Endothelial cell of umbilical vein (primary cell): ENCODE measurements around the gene PITPNM1. TPM values are rescaled to one million over a fixed set of nuclear protein-coding genes. Genes with fewer than 3 reads are reported as not detected.

ENCODE experiments used
- BruUV-seq: library from RNA; stranded (reverse); fragments of 400-500 nt; replicated peaks from 2 replicates; lab custom pipeline; 2021; lab: Mats Ljungman, UMichigan
- CTCF ChIA-PET: fragments of 300-600, 350-600 bp; sonication (Branson Sonifier 250); formaldehyde crosslinking; loops from one replicate; lab custom pipeline; 2021; ENCODE audit warnings: antibody characterized with exemption, inconsistent platforms; lab: Charles Lee
- POLR2A ChIA-PET: fragments of 300-600, 350-600 bp; sonication (Branson Sonifier 250); formaldehyde crosslinking; loops from one replicate; lab custom pipeline; 2021; ENCODE audit warnings: antibody characterized with exemption, inconsistent platforms; lab: Charles Lee
- DNase-seq: peaks from one replicate; pipeline ENCODE4 v3.0.0-alpha.2; 2011; ENCODE audit warnings: low read depth, low spot score
- FAIRE-seq: peaks from 2 replicates; lab custom pipeline; 2011; peaks lifted over from hg19 to GRCh38; lab: Jason Lieb, UNC
- H2AFZ ChIP-seq: 2 replicates; pipeline ENCODE4 v1.6.0; 2012; ENCODE audit warnings: low read depth, low read length, control low read depth, inconsistent platforms
- H3K27ac ChIP-seq: 2 replicates; pipeline ENCODE4 v1.5.1; 2011; ENCODE audit warnings: low read depth, mild to moderate bottlenecking, control low read depth, low read length, moderate library complexity; ENCODE audit not compliant: insufficient read depth
- H3K27me3 ChIP-seq, 2 experiments: 2 replicates each; pipeline versions ENCODE4 v1.6.0 to v1.6.1; 2011; ENCODE audit warnings: low read length in 2 of 2, mixed read lengths in 1 of 2; ENCODE audit not compliant: control insufficient read depth in 2 of 2, insufficient read depth in 2 of 2
- H3K36me3 ChIP-seq, 2 experiments: 2 replicates in 1 of 2; 3 replicates in 1 of 2; pipeline ENCODE4 v1.5.1; 2011; ENCODE audit warnings: low read length in 2 of 2, mild to moderate bottlenecking in 1 of 2, moderate library complexity in 1 of 2; ENCODE audit not compliant: control insufficient read depth in 2 of 2, insufficient read depth in 2 of 2; ENCODE audit errors: extremely low read depth in 1 of 2
- H3K4me1 ChIP-seq: 3 replicates; pipeline ENCODE4 v1.5.1; 2011; ENCODE audit warnings: mild to moderate bottlenecking, low read length; ENCODE audit not compliant: control insufficient read depth, insufficient read depth; ENCODE audit errors: extremely low read depth
- H3K4me2 ChIP-seq: 2 replicates; pipeline ENCODE4 v1.6.1; 2011; ENCODE audit warnings: low read length, control low read depth, mixed read lengths; ENCODE audit not compliant: insufficient read depth
- H3K4me3 ChIP-seq, 3 experiments: fragments of 200-600 bp in 1 of 3; sonication (generic), shearing (Covaris generic) in 1 of 3; replicated peaks in 1 of 3; 2 replicates each; pipeline ENCODE4 v1.5.1; 2011 to 2016; ENCODE audit warnings: control low read depth in 3 of 3, low read length in 3 of 3, mild to moderate bottlenecking in 2 of 3, inconsistent platforms in 1 of 3, low read depth in 1 of 3, moderate library complexity in 1 of 3; ENCODE audit not compliant: insufficient read depth in 1 of 3
- H3K79me2 ChIP-seq: 2 replicates; pipeline ENCODE4 v1.6.0; 2012; ENCODE audit warnings: low read length, inconsistent platforms; ENCODE audit not compliant: control insufficient read depth, insufficient read depth
- H3K9ac ChIP-seq: replicated peaks from 2 replicates; pipeline ENCODE3; 2011; ENCODE audit warnings: low read length, control low read depth; ENCODE audit not compliant: insufficient read depth; ENCODE audit errors: extremely low read depth
- H3K9me1 ChIP-seq: replicated peaks from 3 replicates; pipeline ENCODE4 v1.6.0; 2011; ENCODE audit warnings: mild to moderate bottlenecking, low read length; ENCODE audit not compliant: control insufficient read depth, insufficient read depth; ENCODE audit errors: extremely low read depth
- H3K9me3 ChIP-seq: replicated peaks from 2 replicates; pipeline ENCODE4 v1.5.1; 2012; ENCODE audit warnings: low read length, inconsistent platforms; ENCODE audit not compliant: control insufficient read depth, insufficient read depth
- H4K20me1 ChIP-seq: replicated peaks from 2 replicates; pipeline ENCODE3; 2011; ENCODE audit warnings: mild to moderate bottlenecking, low read length; ENCODE audit not compliant: control insufficient read depth, insufficient read depth; ENCODE audit errors: extremely low read depth
- EZH2 ChIP-seq: IDR thresholded peaks from 2 replicates; pipeline ENCODE4 v1.6.1; 2012; ENCODE audit warnings: borderline replicate concordance, low read depth, mild to moderate bottlenecking, moderate library complexity, low read length, inconsistent platforms; ENCODE audit not compliant: severe bottlenecking
- FOS ChIP-seq: IDR thresholded peaks from 2 replicates; pipeline ENCODE4 v1.6.1; 2011; ENCODE audit warnings: mild to moderate bottlenecking, low read length, moderate library complexity, borderline replicate concordance; ENCODE audit not compliant: insufficient read depth
- GATA2 ChIP-seq: IDR thresholded peaks from 2 replicates; pipeline ENCODE4 v1.7.0; 2011; ENCODE audit warnings: low read depth, mild to moderate bottlenecking, moderate library complexity, mixed read lengths, low read length; ENCODE audit not compliant: insufficient read length, insufficient read depth
- JUN ChIP-seq: IDR thresholded peaks from 2 replicates; pipeline ENCODE4 v1.6.1; 2011; ENCODE audit warnings: borderline replicate concordance, low read depth; ENCODE audit not compliant: insufficient read length, insufficient read depth
- MYC ChIP-seq: IDR thresholded peaks from one replicate; pipeline ENCODE4 v1.6.1; 2011; ENCODE audit warnings: mild to moderate bottlenecking, low read depth, low read length
- POLR2A ChIP-seq: IDR thresholded peaks from 2 replicates; pipeline ENCODE4 v1.6.1; 2012; ENCODE audit warnings: low read depth, mild to moderate bottlenecking, control low read depth, low read length
- POLR2AphosphoS5 ChIP-seq: IDR thresholded peaks from 2 replicates; pipeline ENCODE4 v1.6.1; 2012; ENCODE audit warnings: low read depth, mild to moderate bottlenecking, control low read depth, low read length, moderate library complexity; ENCODE audit not compliant: insufficient read depth
- dilution Hi-C: fragments of 300-500 bp; cut with MboI; formaldehyde crosslinking; loops from one replicate; pipeline ENCODE4 v1.15.0; 2019; ENCODE audit warnings: low sequenced_read_pairs; ENCODE audit not compliant: extremely low pct_ligation_motif_present
- intact Hi-C: fragments of 100-400 bp; cut with micrococcal nuclease; formaldehyde crosslinking; loops from one replicate; pipeline ENCODE4 v1.10.0; 2022
- polyA plus RNA-seq, 4 experiments: library from polyadenylated mRNA; depleted of rRNA in 3 of 4; stranded (reverse) in 3 of 4; unstranded in 1 of 4; fragments of >200 nt; gene quantifications; 2 replicates each; pipeline versions ENCODE4 v1.2.1 to v1.2.3, GENCODE V29; 2011 to 2012; ENCODE audit warnings: missing spikeins in 1 of 4
- total RNA-seq: library from RNA; stranded (reverse); gene quantifications from 2 replicates; pipeline ENCODE4 v1.2.3, GENCODE V29; 2021
- TF ChIP-seq, protein P1 (sequence below), 2 donors: IDR thresholded peaks; 1 replicate in 1 of 2; 2 replicates in 1 of 2; pipeline ENCODE4 v1.5.1; 2011; ENCODE audit warnings: low read length in 2 of 2, mild to moderate bottlenecking in 2 of 2, moderate library complexity in 2 of 2, control low read depth in 1 of 2, inconsistent platforms in 1 of 2, low read depth in 1 of 2; ENCODE audit not compliant: insufficient read depth in 1 of 2; ENCODE audit errors: extremely low read depth in 1 of 2
- TF ChIP-seq, protein P2 (sequence below): IDR thresholded peaks from 2 replicates; pipeline ENCODE4 v1.6.1; 2011; ENCODE audit not compliant: insufficient read depth, insufficient read length

PITPNM1 gene
- total and polyA plus RNA-seq, 2 donors (not counting 3 experiments of a cell fraction or from before 2014, with no cell fraction given), result 16.5 to 26.4 TPM

DNA sequence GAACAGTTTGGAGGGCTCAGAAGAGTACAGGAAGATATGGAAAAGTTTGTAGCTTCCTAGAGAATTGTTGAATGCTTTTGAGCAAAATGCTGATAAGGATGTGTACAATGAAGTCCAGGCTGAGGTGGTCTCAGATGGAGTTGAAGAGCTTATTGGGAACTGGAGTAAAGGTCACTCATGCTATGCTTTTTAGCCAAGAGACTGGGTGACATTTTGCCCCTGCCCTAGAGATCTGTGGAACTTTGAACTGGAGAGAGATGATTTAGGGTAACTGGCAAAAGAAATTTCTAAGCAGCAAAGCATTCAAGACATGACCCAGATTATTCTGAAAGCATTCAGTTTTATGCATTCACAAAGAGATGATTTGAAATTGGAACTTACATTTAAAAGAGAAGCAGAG lies 46.0 kb upstream of the PITPNM1 start:
- no peak overlapping the region for H3K4me2 ChIP-seq
- H3K27ac ChIP-seq, result no peak overlapping the region
- no peaks in the 10 kb centered on the region for H3K9me1 ChIP-seq
- dilution Hi-C loops (no loop called here), intact Hi-C loops (no loop called here)
- H3K9ac ChIP-seq, result no peak overlapping the region
- ChIA-PET CTCF (no interaction called here), POLR2A (no interaction called here)
- no peaks in the 10 kb centered on the region for H3K4me1 ChIP-seq
- peaks cover 2% of the 10 kb centered on the region in 2 experiments for H3K27me3 ChIP-seq
- FAIRE-seq, result no peak
- DNase-seq, result no peak
- H3K79me2 ChIP-seq, result no peaks in the 10 kb centered on the region
- H2AFZ ChIP-seq, result no peak overlapping the region
- no TSS peak for BruUV-seq
- H4K20me1 ChIP-seq, result no peaks in the 10 kb centered on the region
- no peak overlapping the region for H3K4me3 ChIP-seq
- H3K9me3 ChIP-seq, result no peaks in the 10 kb centered on the region
- H3K36me3 ChIP-seq, result no peaks in the 10 kb centered on the region
- TF ChIP-seq MYC (no peak), POLR2AphosphoS5 (no peak), JUN (no peak), POLR2A (no peak), EZH2 (no peak), GATA2 (no peak), FOS (no peak)
- TF ChIP-seq, protein P1, sequence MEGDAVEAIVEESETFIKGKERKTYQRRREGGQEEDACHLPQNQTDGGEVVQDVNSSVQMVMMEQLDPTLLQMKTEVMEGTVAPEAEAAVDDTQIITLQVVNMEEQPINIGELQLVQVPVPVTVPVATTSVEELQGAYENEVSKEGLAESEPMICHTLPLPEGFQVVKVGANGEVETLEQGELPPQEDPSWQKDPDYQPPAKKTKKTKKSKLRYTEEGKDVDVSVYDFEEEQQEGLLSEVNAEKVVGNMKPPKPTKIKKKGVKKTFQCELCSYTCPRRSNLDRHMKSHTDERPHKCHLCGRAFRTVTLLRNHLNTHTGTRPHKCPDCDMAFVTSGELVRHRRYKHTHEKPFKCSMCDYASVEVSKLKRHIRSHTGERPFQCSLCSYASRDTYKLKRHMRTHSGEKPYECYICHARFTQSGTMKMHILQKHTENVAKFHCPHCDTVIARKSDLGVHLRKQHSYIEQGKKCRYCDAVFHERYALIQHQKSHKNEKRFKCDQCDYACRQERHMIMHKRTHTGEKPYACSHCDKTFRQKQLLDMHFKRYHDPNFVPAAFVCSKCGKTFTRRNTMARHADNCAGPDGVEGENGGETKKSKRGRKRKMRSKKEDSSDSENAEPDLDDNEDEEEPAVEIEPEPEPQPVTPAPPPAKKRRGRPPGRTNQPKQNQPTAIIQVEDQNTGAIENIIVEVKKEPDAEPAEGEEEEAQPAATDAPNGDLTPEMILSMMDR (IDR thresholded peaks at IDR 0.05; ENCODE audit: extremely low read depth in 1 of 2, insufficient read depth in 1 of 2, low read depth in 1 of 2, low read length in 2 of 2), result no peak
- TF ChIP-seq, protein P2, sequence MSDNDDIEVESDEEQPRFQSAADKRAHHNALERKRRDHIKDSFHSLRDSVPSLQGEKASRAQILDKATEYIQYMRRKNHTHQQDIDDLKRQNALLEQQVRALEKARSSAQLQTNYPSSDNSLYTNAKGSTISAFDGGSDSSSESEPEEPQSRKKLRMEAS, result no peak
